ENCODE results near the gene HSFX4. TPM values are rescaled to one million over a fixed set of nuclear protein-coding genes. Genes with fewer than 3 reads are reported as not detected.

The HSFX4 gene
- total RNA-seq, 4 donors from 2014 or later: not detected

DNA sequence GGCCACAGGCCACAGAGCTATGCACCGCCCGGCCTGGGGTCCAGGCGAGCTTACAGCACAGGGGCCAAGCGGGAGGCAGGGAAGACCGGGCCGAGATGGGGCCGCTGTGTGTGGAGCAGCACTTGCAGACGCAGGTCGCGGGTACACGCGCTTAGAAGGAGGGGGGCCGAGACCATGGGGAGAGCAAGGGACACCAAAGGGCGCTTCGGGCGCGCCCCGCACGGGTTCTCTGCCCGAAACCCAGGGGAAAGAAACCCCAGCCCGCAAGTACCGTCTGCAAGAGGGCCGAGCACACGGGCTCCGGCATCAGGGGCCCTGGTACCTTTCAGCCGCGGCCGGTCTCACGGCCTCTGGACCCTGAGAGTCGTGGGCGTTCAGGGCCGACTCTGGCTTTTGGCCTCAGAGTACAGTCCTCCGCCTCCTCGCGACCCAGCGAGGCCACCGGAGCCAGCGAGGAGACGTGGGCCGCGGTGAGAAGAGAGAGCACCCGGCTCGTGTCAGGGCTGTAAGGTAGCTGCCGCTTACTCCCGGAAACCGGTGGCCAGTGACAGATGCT lies 8.6 kb downstream of the HSFX4 start:
- Histone ChIP-seq H3K27ac (replicated peaks in 1 of 4) (peak overlapping the region; percentile 91 to 95 (median 93)), H3K9me3 (no peaks in the 10 kb centered on the region), H3K4me1 (peaks cover 6 to 10% (median 8%) of the 10 kb centered on the region in 4 donors), H3K4me3 (peak overlapping the region; percentile 67 to 80 (median 73)), H3K36me3 (peaks cover 0 to 11% (median 3%) of the 10 kb centered on the region in 4 donors), H3K27me3 (no peaks in the 10 kb centered on the region)
- TF ChIP-seq POLR2A (IDR thresholded peaks at IDR 0.05; ENCODE audit: low read depth) (peak; percentile 7), EP300 (IDR thresholded peaks at IDR 0.05) (no peak)
- TF ChIP-seq, protein P1, sequence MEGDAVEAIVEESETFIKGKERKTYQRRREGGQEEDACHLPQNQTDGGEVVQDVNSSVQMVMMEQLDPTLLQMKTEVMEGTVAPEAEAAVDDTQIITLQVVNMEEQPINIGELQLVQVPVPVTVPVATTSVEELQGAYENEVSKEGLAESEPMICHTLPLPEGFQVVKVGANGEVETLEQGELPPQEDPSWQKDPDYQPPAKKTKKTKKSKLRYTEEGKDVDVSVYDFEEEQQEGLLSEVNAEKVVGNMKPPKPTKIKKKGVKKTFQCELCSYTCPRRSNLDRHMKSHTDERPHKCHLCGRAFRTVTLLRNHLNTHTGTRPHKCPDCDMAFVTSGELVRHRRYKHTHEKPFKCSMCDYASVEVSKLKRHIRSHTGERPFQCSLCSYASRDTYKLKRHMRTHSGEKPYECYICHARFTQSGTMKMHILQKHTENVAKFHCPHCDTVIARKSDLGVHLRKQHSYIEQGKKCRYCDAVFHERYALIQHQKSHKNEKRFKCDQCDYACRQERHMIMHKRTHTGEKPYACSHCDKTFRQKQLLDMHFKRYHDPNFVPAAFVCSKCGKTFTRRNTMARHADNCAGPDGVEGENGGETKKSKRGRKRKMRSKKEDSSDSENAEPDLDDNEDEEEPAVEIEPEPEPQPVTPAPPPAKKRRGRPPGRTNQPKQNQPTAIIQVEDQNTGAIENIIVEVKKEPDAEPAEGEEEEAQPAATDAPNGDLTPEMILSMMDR (IDR thresholded peaks at IDR 0.05): no peak
- DNase-seq (ENCODE audit: extremely low spot score): no peak
- WGBS: 39% methylated on average over 17 of the region's 46 CpGs
- intact Hi-C loops (cut with DNase I): no loop called here

DNA sequence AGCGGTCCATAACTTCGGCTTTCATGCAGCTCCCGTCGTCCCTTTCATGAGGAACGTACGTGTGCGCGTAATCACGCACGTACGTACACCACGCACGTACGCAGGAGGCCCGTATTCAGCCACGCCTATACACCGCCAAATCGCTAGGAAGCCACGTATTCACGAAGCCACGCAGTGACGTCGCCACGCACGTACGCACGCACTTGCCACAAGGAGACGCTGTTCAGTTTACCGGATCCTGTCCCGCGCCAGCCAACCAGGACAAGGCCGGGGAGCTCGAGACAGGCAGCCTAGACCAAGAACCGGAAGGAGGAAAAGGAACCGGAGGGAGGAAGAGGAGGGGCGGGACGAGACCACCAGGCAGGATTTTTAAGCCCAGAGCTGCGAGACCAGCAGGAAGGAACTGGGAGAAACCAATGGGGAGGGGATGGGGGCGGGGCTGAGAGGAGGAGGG lies 9.1 kb downstream of the HSFX4 start, which contains the start of gene EOLA2:
Gene EOLA2, minus strand, starts transcription at position 65 of the 454 bp plus-strand sequence. CDS start 4,617 bp downstream, outside the sequence.
- Histone ChIP-seq H3K27ac (replicated peaks in 1 of 4) (peak within 1 kb of the TSS; percentile 91 to 95 (median 93)), H3K27me3 (no peaks in the 10 kb centered on the region), H3K36me3 (peaks cover 0 to 10% (median 3%) of the 10 kb centered on the region in 4 donors), H3K9me3 (no peaks in the 10 kb centered on the region), H3K4me3 (peak within 1 kb of the TSS; percentile 67 to 80 (median 73)), H3K4me1 (peaks cover 6 to 10% (median 8%) of the 10 kb centered on the region in 4 donors)
- peak; percentile 99 for DNase-seq (ENCODE audit: extremely low spot score)
- WGBS: 65% methylated on average over 34 of the region's 39 CpGs
- TF ChIP-seq, protein P1 (IDR thresholded peaks at IDR 0.05): peak; percentile 23 to 58 (median 43)
- TF ChIP-seq EP300 (IDR thresholded peaks at IDR 0.05): peak; percentile 99
- TF ChIP-seq POLR2AphosphoS5 (IDR thresholded peaks at IDR 0.05): peak; percentile 94
- TF ChIP-seq POLR2A (IDR thresholded peaks at IDR 0.05; ENCODE audit: low read depth): peak; percentile 1
- intact Hi-C loops (cut with DNase I): no loop called here

DNA sequence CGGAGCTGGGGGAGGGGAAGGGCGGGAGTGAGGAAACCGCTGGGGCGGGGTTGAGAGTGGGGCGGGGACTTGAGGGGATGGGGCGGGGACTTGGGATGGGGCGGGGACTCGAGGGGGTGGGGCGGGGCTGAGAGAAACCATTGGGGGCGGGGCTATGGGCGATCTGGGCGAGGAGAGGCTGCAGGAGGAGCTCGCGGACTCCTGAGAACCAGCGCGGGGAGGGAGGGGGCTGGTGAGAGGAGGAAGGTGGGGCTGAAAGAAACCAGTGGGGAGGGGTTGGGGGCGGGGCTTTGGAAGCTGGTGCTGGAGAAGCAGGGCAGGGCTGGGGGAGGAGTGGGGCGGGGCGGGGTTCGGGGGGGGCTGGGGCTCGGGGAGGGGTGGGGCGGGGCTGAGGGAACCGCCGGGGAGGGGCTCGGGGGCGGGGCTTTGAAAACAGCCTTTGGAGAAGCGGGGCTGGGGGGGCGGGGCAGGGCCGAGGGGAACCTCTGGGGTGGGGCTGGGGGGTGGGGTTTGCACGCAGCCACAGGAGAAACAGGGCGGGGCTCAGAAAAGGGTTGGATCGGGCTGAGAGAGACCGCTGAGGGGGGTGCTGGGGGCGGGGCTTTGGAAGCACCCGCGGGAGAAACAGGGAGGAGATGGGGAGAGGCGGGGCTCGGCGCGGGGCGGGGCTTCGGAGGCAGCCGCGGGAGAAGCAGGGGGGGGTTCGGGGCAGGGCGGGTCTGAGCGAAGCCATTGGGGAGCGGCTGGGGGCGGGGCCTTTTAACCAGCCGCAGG lies 9.7 kb downstream of the HSFX4 start:
- no peak for TF ChIP-seq POLR2AphosphoS5 (IDR thresholded peaks at IDR 0.05)
- TF ChIP-seq, protein P1 (IDR thresholded peaks at IDR 0.05): no peak
- peaks cover 0 to 6% (median 2%) of the 10 kb centered on the region in 4 donors for H3K36me3 ChIP-seq
- DNase-seq (ENCODE audit: extremely low spot score): peak; percentile 98
- peak overlapping the region; percentile 91 to 95 (median 93) for H3K27ac ChIP-seq (replicated peaks in 1 of 4)
- H3K9me3 ChIP-seq: no peaks in the 10 kb centered on the region
- 41% methylated on average over 39 of the region's 50 CpGs for WGBS
- intact Hi-C loops (cut with DNase I): no loop called here
- peak overlapping the region; percentile 67 to 80 (median 73) for H3K4me3 ChIP-seq
- H3K27me3 ChIP-seq: no peaks in the 10 kb centered on the region
- peaks cover 6 to 10% (median 8%) of the 10 kb centered on the region in 4 donors for H3K4me1 ChIP-seq

DNA sequence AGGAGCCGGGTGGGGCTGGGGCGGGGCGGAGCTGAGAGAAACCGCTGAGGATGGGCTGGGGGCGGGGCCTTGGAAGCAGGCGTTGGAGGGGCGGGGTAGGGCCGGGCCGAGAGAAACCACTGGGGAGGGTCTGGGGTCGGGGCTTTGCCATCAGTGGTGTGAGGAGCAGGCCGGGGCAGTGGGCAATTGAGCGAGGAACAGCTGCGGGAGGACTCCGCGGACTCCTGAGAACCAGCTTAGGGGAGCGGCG lies 10.2 kb downstream of the HSFX4 start:
- H3K27ac ChIP-seq (replicated peaks in 1 of 4): peak overlapping the region; percentile 91 to 94 (median 92)
- no peaks in the 10 kb centered on the region for H3K9me3 ChIP-seq
- DNase-seq (ENCODE audit: extremely low spot score): no peak
- TF ChIP-seq POLR2A (IDR thresholded peaks at IDR 0.05; ENCODE audit: low read depth) (no peak), POLR2AphosphoS5 (IDR thresholded peaks at IDR 0.05) (no peak), EP300 (IDR thresholded peaks at IDR 0.05) (no peak)
- TF ChIP-seq, protein P1 (IDR thresholded peaks at IDR 0.05): no peak
- H3K4me3 ChIP-seq: peak overlapping the region; percentile 67 to 80 (median 73)
- H3K4me1 ChIP-seq: peaks cover 6 to 10% (median 8%) of the 10 kb centered on the region in 4 donors
- H3K27me3 ChIP-seq: no peaks in the 10 kb centered on the region
- 60% methylated on average over 17 of the region's 17 CpGs for WGBS
- peaks cover 0 to 6% (median 2%) of the 10 kb centered on the region in 4 donors for H3K36me3 ChIP-seq
- intact Hi-C loops (cut with DNase I): no loop called here

Data from esophagus muscularis mucosa (tissue), 4 donors.